HG02588 (cell line): ENCODE measurements around the gene XIRP2.
"Not testable (repeated sequence)": the region's sequence is repeated elsewhere in the genome, so short reads cannot be mapped to it uniquely, and the experiment has no call there.

Source experiments
- ATAC-seq: cut with Tn5 transposase; IDR thresholded peaks from one replicate; pipeline ENCODE4 v1.9.1; 2021; ENCODE audit warnings: mild to moderate bottlenecking, moderate library complexity; ENCODE audit not compliant: unreplicated experiment

XIRP2 gene

DNA sequence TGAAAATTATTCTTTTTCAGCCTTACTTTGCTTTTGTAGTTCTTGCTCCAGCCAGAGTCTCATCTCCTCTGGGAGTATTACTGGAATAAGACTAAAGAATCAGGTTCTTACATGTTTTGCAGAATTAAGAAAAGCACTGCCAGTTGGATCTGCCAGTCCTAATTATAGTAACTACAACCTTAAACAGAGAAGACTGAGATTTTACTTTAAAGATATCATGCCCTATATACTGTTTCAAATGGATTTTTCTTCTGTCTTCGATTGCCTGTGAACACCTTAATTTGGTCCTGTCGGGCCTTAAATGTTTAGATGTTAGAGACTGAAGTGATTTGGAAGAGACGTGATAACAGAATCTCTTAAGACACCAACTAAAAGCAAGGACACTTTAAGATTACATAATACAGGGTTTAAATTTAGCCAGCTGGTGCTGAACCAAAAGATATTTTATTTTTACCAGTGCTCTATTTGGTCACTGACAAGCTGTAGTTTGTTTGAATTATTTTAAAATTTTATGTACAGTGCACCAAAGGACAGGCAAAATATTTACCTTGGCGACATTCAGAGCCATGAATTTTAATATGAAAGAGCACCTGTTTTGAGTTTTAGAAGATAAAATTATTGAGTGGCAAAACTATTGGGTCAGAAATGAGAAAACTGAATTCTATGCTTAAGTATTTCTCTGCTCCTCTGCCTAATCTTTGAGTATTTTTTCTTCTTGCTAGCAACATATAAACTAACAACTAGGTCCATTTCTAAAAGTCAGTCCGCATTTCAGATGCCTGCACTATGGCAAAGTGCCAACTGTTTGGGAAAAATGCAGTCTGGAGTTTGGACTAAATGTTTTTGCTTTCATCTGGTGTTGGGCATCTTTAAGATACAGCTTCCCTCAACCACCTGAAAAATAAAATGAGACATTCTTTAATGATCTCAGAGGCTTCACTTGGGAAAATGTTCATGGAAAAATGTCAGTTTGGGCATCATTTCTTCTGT lies 300.0 kb downstream of the XIRP2 start:
- ATAC-seq, result no peak

DNA sequence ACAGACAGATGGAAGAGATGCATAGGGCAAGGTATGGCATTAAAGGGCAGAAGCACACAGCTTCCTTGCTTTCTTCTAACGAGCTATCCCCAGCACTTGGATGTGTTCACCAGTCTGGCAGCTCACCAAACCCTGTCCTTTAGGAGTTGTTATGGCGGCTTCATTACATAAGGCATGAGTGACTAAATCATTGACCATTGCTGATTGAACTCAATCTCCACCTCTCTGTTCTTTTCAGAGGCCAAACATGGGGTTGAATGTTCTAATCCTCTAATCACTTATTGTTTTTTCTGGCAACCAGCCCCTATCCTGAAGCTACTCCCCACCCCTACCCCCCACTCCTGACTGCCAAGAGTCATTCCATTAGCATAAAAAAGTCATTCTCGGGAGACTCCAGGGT lies 301.8 kb downstream of the XIRP2 start:
- ATAC-seq, result no peak

DNA sequence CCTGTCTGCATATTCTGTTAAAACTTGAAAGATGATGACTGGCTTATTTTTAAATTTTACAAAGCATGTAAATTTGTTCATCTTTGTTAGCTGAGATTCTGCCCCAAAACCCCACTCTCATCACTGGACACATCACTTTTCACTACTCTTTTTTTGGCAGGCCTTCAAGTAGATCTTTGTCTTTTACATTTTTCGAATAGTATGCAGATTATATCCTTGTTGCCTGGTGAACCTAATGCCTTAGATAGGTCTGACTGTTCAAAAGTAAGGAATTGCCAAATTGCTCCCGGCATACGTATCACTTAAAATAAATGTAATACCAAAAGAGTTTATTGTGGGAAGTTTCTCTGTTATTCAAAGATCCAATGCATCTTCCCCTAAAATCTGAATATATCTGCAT lies 303.3 kb downstream of the XIRP2 start:
- ATAC-seq, result no peak

DNA sequence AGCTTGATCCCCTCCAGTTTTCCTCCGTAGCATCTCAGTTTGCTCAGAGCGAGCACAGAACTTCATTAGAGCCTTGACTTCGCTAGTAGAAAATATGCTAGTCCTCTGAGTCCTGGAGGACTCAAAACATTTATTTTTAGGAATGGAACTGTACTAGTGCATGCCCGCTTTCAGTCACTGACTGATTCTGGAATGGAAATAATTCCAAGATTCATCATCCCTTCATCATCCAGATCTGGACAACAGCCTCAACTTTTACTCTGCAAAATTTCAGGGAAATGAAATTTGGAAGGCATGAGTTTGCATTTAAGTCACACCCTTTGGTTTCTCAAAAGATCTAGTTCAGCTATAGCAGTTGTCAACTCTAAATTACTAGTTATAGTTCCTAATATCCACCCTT lies 304.6 kb downstream of the XIRP2 start:
- no peak for ATAC-seq

DNA sequence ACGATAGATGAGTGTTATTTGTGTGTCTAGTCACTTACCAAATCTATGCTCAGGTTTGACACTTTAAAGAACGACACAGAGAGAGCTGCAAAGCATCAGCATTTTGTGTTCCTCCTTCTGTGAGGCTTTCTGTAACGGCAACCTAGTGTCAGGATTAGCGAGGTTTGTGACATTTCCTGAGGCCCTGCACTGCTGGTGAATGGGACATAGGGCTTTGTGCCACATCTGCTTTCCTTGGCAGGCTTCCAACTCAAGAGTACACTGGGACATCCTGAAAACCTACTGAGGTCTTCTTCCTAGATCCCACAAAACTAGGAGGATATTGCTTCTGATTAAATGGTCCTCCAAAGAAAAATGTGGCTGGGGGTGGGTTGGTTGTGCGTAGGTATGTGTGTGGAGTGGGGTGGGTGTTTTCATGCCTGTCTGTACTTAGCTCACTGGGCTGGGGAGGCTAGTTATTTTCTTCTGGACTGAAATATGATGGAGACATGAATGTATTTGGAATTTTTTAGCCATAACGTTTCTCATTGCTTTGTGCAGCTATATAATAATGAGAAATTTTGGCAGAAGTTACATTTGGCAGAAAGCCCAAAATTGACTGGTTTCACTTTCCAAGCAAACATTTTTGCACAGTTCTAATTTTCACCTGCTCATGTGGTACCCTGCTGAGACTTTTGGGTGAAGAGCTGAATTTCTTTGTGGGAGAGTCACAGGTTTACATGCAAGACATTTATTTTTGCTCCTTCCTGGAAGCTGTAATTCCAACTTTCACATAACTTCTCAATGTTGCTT lies 308.4 kb downstream of the XIRP2 start:
- ATAC-seq, result no peak

DNA sequence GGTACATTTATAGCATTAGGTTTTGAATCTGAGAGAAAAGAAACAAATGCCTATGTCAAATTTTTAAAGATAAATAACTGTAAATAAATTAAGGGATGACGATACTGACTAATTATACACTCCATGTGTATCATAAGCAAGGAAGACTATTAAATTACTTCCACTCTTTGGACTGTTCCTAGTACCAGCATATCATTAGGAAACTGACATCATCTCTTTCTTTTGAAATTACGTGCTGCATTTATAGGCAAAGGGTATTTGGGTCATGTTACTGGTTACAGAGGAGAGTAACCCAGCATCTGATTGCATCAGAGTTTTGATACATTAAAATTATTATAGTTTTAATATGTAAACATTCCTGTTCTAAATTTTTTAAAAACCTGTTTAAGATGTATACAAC lies 309.7 kb downstream of the XIRP2 start:
- no peak for ATAC-seq

DNA sequence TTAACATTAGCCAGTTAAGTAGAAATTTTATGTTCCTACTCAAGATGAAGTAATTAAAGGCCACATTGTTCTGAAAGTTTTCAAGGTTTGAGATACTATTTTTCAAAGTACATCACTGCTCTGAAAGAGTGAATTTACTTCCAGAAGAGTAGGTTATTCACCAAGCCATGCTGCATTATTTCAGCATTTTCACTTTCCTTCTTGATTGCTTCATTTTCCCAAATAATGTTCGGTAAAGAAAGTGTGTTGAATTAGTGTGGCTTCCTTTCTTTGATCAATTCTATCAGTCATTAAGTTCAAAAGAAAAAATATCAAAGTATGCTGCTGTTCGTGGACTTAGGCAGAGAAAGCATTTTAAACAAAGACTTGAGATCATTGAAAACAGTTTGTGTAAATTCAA lies 310.3 kb downstream of the XIRP2 start:
- ATAC-seq, result no peak

DNA sequence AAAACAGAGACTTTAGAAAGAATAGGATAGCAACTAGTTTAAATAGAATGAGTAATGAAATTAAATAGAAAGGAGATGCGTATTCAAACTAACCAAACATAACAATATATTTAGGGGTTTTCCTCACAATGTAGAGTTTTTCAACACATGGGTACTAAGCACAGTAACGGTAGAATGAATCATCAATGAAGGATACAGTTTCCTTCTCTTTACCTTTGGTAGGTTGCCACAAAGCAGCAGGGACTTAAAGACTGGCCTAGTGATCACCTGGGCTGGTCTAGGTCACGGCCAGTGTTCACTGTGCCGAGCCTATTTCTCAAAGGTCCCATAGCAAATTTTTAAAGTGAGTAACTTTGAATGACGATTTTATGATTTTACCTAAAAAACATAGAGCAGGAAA lies 311.7 kb downstream of the XIRP2 start:
- no peak for ATAC-seq

DNA sequence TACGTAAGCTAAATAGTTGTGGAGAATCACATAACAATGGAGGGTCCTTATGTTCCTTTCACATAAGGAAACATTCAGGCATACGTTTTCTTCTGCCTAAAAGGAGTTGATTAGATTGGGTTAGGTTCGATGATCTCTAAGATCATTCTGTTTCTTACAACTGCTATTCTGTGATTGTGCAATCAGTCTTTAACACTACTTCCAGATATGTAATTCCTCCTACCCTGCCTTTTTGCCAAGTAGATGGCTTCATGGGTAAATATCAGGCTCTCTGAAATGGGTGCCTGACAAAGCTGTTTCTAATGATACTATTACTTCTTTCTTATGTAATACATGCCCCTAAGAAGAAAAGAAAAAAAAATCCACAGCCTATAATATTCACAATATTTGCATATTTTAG lies 321.5 kb downstream of the XIRP2 start:
- ATAC-seq, result no peak

DNA sequence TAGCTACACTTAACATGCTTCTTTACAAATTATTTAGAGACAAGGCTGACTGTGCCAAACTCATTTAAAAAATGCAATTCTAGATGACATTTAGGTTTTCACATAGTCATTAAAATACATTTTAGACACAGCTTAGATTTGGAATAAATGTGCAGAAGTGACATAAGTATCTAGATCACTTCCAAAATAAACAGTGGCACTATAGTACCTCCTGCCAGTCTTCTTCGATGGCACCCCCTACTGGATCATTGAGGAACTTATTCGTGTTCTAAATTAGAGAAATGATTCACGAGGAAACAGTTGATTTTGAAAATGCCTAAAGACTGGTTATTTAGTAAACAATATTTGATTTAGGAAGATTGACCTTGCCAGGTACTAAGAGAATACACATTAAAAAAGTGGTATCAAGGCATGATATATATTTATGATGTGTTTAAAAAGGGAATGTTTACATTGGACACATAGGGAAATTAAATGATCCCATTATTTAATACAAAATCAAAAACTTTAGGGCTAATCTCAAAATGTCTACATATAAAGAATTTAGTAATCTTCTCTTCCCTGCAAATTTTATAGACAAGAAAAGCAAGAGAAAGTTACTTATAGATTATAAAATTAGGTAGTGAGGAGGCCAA lies 323.9 kb downstream of the XIRP2 start:
- no peak for ATAC-seq

DNA sequence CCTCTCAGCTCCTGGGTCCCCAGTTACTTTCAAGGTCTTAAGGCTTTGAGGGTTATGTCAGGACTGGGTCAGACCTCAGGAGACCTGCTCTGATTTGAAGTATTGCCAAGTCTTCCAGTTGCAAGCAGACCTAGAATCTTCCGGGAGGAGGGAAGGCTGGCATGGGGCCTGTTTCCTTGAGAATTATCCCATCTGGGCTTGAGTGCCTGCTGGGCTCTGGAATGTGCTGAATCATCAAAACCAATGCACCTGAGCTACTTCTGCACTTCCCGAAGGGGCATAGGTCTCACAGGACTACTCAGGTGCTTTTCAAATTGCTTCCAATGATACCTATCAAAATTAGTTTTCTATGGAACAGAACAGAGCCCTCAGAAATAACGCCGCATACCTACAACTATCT lies 327.3 kb downstream of the XIRP2 start:
- no peak for ATAC-seq

DNA sequence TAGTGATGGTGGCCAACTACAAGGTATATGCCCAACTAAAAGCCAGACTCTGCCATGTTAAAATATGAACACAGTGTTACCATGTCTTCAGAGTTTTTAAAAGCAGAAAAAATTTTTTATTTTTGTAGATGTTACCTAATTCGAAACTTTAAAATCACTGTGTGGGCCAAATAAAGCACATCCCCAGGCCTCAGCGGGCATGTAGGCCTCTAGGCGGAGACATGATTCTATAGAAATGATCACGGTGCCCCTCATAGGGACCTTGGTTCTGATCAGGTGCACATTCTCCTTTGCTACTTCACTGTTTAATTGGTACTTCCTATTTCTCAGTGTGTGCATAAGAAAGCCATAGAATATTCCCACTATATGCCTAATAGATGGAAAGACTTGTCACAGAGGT lies 349.2 kb downstream of the XIRP2 start:
- no peak for ATAC-seq

DNA sequence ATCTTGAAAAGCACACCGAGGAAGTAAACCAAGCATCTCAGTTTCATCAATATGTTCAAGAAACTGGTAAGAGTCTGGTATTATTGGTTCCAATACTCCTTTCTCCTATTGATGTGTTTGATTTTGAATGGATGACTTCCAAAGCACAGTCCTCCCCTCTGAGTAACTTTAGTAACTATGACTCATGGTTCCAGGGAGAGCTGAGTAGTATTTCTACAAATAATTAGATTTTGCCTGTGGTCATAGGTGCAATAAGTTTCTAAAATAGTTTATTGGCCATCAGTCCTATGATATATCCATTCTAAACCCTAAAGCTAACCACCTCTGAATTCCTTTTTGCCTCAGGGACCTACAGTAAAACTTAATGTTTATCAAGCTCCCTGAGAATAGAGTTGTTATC lies 352.4 kb downstream of the XIRP2 start:
- ATAC-seq, result no peak

DNA sequence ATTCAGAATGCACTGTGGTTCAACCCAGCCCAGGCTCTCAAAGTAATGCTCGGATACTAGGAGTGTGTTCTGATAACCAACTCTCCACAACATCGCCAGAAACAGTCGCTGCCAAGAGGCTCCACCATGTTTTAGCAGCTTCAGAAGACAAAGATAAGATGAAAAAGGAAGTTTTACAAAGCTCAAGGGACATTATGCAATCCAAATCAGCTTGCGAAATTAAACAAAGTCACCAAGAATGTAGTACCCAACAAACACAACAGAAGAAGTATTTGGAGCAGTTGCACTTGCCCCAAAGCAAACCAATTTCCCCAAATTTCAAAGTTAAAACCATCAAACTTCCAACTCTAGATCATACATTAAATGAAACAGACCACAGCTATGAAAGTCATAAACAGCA lies 360.9 kb downstream of the XIRP2 start:
- ATAC-seq, result no peak

DNA sequence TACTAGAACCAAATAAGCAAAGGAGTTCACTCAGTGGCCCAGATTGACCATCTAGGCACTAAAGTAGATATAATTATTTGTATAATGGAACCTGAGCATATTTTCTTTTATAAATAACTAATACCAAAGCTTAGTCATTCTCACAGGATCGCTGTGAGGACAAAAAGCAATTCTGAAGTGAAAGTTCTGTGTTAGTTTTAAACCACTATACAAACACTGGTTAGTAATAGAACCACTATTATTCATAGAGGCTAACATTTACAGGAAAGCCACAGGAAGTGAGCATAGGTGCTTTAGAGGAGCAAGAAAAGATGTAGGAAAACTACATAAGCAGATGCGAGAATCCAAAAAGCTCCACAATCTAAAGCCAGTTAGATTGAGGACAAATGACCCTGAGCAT lies 364.7 kb downstream of the XIRP2 start:
- no peak for ATAC-seq

DNA sequence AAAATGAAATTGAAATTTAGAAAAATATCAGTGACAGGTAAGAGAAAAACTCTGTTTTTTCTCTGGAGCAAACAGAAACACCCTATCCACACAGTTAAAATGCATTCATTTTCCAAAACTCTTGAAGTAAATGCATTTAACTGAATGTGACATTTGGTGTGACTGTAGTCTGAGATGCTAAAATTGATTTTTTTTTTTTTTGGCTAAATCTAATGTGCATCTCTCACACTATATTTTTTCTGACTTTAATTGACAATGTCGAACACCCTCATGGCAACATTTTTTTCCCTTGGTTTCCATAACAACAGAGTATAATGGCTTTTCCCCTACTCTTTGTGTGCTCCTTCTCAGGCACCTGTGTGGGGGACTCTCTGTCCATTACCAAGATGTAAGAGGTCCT lies 366.4 kb downstream of the XIRP2 start:
- ATAC-seq, result no peak

DNA sequence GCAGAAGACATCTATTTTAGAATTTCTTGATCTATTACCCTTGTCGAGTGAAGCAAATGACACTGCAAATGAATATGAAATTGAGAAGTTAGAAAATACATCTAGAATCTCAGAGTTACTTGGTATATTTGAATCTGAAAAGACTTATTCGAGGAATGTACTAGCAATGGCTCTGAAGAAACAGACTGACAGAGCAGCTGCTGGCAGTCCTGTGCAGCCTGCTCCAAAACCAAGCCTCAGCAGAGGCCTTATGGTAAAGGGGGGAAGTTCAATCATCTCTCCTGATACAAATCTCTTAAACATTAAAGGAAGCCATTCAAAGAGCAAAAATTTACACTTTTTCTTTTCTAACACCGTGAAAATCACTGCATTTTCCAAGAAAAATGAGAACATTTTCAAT lies 370.4 kb downstream of the XIRP2 start:
- no peak for ATAC-seq

DNA sequence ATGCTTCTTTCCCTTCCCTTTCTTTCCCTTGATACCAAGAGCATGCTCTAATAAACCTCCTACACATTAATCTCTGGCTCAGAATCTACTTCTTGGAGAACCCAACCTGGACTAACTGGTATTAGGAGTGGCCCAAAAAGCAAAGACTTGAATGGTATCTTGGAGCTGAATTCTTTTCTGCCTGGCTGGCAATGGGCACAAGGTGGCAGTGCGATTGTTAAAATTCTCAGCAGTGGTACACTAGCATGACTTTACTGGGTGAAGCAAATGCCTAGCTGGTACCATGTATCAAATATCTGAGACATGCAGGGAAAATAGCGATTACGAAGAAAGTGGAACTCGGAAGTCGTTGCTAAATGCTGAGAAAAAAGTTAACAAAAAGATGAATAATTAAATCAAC lies 376.1 kb downstream of the XIRP2 start:
- ATAC-seq, result no peak

DNA sequence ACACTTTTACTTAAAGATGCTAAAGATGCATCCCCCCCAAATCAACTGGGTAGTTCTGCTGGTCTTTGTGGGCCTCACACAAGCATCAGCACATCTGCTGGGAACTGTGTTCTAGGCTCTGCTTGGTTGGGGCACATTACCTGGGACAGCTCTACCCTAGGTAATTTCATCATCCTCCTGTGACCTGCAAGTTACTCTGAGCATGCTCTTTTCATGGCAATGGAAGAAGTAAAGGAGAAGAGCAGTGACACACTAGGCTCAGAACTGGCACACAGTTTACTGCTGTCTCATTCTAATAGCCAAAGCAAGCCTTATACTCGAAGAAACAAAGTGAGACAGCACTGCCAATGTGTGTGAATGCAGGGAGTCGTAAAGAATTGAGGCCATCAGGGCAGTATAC lies 376.7 kb downstream of the XIRP2 start:
- no peak for ATAC-seq

DNA sequence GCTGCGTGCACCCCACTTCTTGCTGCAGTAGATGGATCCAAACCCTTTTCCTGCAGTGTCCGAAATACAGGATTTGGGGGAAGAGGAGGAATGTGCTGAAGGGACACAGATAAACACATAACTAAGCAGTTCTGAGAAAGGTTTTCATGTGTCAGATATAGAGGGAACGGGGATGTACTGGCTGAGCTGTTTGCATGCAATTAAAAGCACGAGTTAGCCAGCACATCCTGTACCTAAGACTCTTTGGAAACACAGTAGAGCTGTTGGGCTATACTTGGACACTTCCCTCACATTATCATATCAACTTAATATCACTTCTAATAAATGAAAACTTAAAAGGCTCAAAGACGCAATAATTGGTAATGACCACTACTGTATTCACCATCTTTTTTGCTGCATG lies 377.4 kb downstream of the XIRP2 start:
- ATAC-seq, result no peak

DNA sequence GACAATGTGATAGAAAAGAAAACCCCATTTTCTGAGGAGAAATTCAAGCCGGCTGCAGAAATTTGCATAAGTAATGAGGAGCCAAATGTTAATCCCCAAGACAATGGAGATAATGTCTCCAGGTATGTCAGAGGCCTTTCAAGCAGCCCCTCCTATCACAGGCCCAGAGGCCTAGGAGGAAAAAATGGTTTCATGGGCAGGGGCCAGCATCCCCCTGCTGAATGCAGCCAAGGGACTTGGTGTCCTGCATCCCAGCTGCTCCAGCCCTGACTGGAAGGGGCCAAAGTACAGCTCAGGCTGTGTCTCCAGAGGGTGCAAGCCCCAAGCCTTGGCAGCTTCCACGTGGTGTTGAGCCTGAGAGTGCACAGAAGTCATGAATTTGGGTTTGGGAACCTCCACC lies 380.0 kb downstream of the XIRP2 start:
- not testable (repeated sequence) for ATAC-seq

DNA sequence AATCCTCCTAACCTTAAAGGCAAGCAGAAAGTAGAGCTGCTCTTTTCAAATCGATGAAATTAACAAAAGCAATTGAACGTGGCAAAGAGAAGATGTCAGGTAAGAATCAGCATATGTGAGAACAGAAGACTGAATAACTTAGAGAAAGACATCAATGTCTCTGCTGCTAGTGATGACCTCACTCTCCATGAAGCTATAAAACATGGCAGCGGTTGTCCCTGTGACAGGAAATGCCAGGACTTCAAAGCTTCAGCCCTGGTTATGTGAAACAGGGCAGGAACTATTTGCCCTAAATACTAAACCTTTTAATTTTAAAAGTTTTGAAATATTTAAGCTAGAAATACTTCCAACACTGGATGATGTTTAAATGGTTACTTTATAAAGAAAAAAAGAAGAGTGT lies 383.7 kb downstream of the XIRP2 start:
- no peak for ATAC-seq
